Renal cortex interstitium (tissue), 11 donors: ENCODE data around the gene GPR75. TPM values are rescaled to one million over a fixed set of nuclear protein-coding genes. Genes with fewer than 3 reads are reported as not detected.
"Not testable (repeated sequence)": the region's sequence is repeated elsewhere in the genome, so short reads cannot be mapped to it uniquely, and the experiment has no call there.

Source experiments
- DNase-seq, 11 donors: peaks; one replicate each; pipeline ENCODE4 v3.0.0-alpha.2; 2013; ENCODE audit warnings: low read depth in 9 of 11, low spot score in 4 of 11; ENCODE audit errors: extremely low read depth in 1 of 11
- polyA plus RNA-seq, 3 donors: library from polyadenylated mRNA; unstranded; fragments of 120-200 nt; gene quantifications; one replicate each; pipeline ENCODE4 v1.2.1, GENCODE V29; 2013; ENCODE audit not compliant: insufficient read length in 3 of 3

GPR75 gene
- polyA plus RNA-seq, 3 donors: 2.1 to 3.4 (median 2.5) TPM

DNA sequence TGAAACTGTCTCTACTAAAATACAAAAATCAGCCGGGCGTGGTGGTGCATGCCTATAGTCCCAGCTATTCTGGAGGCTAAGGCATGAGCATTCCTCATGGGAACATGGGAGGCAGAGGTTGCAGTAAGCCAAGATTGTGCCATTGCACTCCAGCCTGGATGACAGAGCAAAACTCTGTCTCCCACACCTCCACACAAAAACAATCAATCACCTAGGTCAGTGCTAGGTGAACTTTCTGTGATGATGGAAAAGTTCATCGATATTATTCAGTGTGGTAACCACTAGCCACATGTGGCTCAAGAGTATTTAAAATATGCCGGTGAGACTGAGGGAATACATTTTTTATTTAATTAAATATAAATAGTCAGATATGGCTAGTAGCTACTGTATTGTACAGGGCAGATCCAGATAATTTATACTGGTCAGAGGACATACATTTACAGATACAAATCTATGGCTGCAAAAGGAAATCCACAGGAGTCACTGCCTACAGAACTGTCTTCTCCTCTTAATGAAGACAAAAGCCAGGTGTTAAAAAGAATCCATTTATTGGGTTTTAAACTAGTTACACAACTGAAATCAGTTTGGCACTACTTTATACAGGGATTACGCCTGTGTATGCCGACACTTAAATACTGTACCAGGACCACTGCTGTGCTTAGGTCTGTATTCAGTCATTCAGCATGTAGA is 3.9 kb upstream of the GPR75 start:
- no peak for DNase-seq

DNA sequence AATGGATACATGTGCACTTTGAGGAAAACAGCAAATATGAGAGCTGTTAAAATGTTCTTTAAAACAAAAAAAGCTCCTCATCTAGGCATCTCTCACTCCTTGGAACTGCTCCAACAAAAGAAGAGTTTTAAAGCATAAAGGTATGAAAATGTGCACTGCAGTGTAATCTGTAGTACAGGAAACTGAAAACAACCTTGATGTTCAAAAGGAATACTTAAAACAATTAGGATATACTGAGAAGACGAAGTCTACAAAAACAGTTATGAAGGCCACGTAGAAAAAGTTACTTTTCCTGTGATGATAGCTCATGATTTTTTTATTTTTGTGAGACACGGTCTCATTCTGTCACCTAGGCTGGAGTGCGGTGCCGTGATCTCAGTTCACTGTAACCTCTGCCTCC is 2.1 kb upstream of the GPR75 start:
- DNase-seq: no peak

GRCh38 chr2:53856272-53856671 is 3.5 kb downstream of the GPR75 start:
- no peak for DNase-seq

- DNase-seq: no peak
Observed at GRCh38 chr2:53854678-53855077, 5.1 kb downstream of the GPR75 start.

GRCh38 chr2:53852532-53852931 is 7.2 kb downstream of the GPR75 start:
- DNase-seq: no peak

DNA sequence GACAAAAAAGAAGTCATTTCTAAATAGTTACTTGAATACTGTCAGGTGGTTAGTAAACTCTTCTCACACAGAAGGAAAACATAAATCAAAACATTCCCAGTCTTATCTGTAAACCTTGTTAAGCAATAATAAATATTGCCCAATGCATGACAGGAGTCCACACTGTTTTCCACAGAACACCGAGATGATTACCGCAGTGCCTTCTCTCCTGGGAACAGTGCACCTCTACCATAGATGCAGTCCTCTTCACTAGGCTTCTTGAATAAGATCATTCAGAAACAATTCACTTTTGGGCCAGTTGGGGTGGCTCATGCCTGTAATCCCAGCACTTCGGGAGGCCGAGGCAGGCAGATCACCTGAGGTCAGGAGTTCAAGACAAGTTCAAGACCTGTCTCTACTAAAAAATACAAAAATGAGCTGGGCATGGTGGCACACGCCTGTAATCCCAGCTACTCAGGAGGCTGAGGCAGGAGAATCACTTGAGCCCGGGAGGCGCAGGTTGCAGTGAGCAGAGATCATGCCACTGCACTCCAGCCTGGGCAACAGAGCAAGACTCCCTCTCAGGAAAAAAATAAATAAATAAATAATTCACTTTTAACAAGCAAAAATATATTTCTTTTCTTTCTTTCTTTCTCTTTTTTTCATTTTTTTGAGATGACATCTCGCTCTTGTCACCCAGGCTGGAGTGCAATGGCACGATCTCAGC is 8.6 kb downstream of the GPR75 start:
- not testable (repeated sequence) for DNase-seq

- DNase-seq: no peak
Observed at GRCh38 chr2:53848062-53848461, 11.7 kb downstream of the GPR75 start.

DNA sequence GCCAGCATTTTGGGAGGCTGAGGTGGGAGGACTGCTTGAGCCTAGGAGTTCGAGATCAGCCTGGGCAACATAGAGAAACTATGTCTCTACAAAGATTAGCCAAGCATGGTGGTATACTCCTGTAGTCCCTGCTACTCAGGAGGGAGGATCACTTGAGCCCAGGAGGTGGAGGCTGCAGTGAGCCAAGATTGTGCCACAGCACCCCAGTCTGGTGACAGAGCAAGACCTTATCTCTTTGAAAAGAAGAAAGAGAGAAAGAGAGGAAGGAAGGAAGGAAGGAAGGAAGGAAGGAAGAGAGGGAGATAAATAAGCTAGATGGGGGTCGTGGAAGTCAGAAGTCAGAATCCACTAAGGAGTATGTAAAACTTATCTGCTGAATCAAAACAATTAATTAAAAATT is 16.2 kb downstream of the GPR75 start:
- no peak for DNase-seq

DNA sequence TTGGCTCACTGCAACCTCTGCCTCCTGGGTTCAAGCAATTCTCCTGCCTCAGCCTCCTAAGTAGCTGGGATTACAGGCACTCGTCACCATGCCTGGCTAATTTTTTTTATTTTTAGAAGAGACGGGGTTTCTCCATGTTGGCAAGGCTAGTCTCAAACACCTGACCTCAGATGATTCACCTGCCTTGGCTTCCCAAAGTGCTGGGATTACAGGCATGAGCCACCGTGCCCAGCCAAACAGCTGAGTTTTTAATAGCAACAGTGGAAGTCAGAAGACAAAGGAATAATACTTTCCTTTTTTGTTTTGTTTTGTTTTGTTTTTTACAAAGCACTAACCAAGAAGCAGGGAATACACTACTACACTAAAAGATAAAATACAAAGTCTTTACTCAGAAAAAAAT is 16.9 kb downstream of the GPR75 start:
- no peak for DNase-seq

- not testable (repeated sequence) for DNase-seq
Observed at GRCh38 chr2:53841651-53842050, 18.1 kb downstream of the GPR75 start.

DNA sequence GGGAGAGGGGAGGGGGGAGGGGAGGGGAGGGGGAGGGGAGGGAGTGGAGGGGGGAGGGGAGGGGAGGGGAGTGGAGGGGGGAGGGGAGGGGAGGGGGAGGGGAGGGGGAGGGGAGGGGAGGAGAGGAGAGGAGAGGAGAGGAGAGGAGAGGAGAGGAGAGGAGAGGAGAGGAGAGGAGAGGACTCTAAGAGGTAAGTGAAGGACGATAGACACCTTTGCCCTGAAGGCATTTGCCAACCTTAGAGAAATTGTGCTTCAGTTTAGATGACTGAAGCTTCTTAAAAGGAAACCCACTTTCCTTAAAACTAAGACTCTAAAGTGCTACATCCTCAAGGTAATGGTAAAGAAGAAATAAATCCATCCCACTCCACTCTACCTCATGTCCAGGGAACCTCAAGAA is 19.2 kb downstream of the GPR75 start:
- DNase-seq: no peak

DNA sequence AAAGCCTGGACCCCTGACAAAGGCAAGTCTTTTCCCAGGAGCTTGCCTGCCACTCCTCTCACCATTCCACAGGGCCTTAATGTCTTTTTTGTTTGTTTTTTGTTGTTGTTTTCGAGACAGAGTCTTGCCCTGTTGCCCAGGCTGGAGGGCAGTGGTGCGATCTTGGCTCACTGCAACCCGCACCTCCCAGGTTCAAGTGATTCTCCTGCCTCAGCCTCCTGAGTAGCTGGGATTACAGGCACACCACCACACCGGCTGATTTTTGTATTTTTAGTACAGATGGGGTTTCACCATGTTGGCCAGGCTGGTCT is 29.8 kb downstream of the GPR75 start:
- not testable (repeated sequence) for DNase-seq

GRCh38 chr2:53829273-53829979 is 30.3 kb downstream of the GPR75 start:
- no peak for DNase-seq

DNA sequence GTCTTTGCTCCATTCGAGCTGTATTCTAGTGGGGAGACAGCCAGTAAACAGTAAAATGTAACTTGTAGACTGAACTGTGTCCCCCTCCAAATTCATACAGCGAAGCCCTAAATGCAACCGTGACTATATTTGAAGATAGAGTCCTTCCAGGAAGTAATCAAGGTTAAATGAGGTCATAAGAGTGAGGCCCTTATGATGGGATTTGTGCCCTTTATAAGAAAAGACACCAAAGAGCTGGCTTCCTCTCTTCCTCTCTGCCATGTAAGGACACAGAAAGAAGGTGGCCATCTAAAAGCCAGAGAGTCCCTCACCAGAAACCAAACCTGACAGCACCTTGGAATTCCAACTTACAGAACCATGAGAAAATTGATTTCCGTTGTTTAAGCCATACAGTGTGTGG is 31.4 kb downstream of the GPR75 start:
- no peak for DNase-seq

DNA sequence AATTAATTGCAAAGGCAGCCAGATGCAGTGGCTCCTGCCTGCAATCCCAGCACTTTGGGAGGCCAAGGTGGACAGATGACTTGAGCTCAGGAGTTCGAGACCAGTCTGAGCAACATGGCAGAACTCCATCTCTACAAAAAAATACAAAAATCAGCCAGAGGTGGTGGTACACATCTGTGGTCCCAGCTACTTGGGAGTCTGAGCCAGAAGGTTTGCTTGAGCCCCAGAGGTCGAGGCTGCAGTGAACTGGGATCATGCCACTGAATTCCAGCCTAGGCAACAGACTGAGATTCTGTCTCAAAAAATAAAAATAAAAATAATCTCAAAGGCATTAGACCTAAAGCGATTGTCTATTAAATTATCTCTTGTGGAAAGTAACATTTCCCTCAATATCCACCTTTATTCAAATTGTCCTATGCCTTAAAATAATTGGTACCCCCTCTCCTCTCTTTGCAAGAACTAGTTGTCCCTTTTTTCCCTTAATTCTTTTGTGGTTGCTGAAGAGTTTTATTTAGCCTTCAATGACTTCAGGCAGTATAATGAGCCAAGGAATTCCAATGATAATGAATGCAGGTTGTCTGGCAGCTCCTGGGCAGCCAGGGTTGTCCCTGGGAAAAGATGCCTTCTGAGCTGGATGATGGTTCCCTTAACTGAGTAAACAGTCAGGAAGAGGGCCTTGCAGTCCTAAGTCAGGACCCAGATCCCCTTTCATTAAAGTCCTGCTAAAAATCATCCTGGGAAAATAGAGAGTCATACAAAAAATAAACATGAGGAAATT is 32.2 kb downstream of the GPR75 start:
- DNase-seq: no peak

- DNase-seq: no peak
Observed at GRCh38 chr2:53826587-53827397, 33.0 kb downstream of the GPR75 start.

DNA sequence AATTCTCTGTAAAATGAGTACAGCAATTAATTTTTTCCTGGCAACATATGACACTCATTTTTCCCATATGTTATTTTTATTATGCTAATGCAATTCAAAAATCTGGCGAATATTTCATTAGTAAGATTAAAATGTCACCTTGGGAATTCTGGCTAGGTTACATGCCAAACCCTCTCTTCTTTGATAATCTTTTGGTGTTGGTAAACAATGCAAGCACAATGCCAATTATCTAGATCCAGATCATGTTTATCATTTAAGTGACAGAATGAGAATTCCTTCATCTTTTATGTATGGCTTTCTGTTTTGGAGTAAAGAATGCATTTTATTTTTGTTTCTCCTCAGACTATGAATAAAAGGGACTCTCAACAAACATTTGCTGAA is 33.7 kb downstream of the GPR75 start:
- DNase-seq: no peak

GRCh38 chr2:53823639-53824038 is 36.1 kb downstream of the GPR75 start:
- DNase-seq: not testable (repeated sequence)

- DNase-seq: no peak
Observed at GRCh38 chr2:53821810-53822209, 38.0 kb downstream of the GPR75 start.
